DND-41 (cell line): ENCODE measurements around the gene CYP1A1.

Source experiments
- ATAC-seq: fragments of 200-7000 bp; cut with Tn5 transposase; 3 replicates; pipeline ENCODE4 v1.9.1; 2021; ENCODE audit warnings: low read depth; ENCODE audit not compliant: insufficient read depth
- DNase-seq: peaks from one replicate; pipeline ENCODE4 v3.0.0-alpha.2; 2020
- H2AFZ ChIP-seq: 2 replicates; pipeline ENCODE4 v1.6.0; 2012; ENCODE audit warnings: low read depth, low read length
- H3K27ac ChIP-seq: 2 replicates; pipeline ENCODE4 v1.5.1; 2012; ENCODE audit warnings: low read length, inconsistent platforms
- H3K27me3 ChIP-seq: fragments of 200-600 bp; sonication (generic); 2 replicates; pipeline ENCODE4 v1.6.0; 2012; ENCODE audit warnings: low read length, mild to moderate bottlenecking, inconsistent platforms; ENCODE audit not compliant: insufficient read depth, poor library complexity
- H3K36me3 ChIP-seq: 2 replicates; pipeline ENCODE4 v1.5.1; 2012; ENCODE audit warnings: low read length, inconsistent platforms; ENCODE audit not compliant: insufficient read depth
- H3K4me1 ChIP-seq: 2 replicates; pipeline ENCODE4 v1.5.1; 2012; ENCODE audit warnings: mild to moderate bottlenecking, low read length; ENCODE audit not compliant: insufficient read depth
- H3K4me2 ChIP-seq: 2 replicates; pipeline ENCODE4 v1.6.0; 2012; ENCODE audit warnings: mild to moderate bottlenecking, moderate library complexity, low read length, inconsistent platforms; ENCODE audit not compliant: insufficient read depth
- H3K4me3 ChIP-seq, 2 experiments: fragments of 200-600 bp in 1 of 2; shearing (Covaris generic) in 1 of 2; 2 replicates each; pipeline ENCODE4 v1.5.1; 2012 to 2016; ENCODE audit warnings: inconsistent platforms in 2 of 2, low read length in 2 of 2, mild to moderate bottlenecking in 2 of 2, low read depth in 1 of 2, moderate library complexity in 1 of 2
- H3K79me2 ChIP-seq: 2 replicates; pipeline ENCODE4 v1.6.0; 2012; ENCODE audit warnings: low read length, inconsistent platforms; ENCODE audit not compliant: insufficient read depth
- H3K9ac ChIP-seq: 2 replicates; pipeline ENCODE4 v1.6.0; 2012; ENCODE audit warnings: low read depth, mild to moderate bottlenecking, inconsistent platforms, low read length, moderate library complexity
- H3K9me3 ChIP-seq: 2 replicates; pipeline ENCODE4 v1.5.1; 2012; ENCODE audit warnings: low read length, moderate library complexity, mild to moderate bottlenecking, inconsistent platforms; ENCODE audit not compliant: insufficient read depth, severe bottlenecking
- H4K20me1 ChIP-seq: 2 replicates; pipeline ENCODE4 v1.6.0; 2012; ENCODE audit warnings: low read length; ENCODE audit not compliant: insufficient read depth
- EZH2 ChIP-seq: IDR thresholded peaks from 3 replicates; pipeline ENCODE4 v1.6.1; 2012; ENCODE audit warnings: borderline replicate concordance, low read depth, mild to moderate bottlenecking, moderate library complexity, low read length, inconsistent platforms; ENCODE audit not compliant: severe bottlenecking
- TF ChIP-seq, protein P1 (sequence below): IDR thresholded peaks from 2 replicates; pipeline ENCODE4 v1.5.1; 2012; ENCODE audit warnings: borderline replicate concordance, low read length, moderate library complexity, mild to moderate bottlenecking; ENCODE audit not compliant: poor library complexity, severe bottlenecking; ENCODE audit errors: extremely low read depth

Gene CYP1A1

GRCh38 chr15:74695597-74696397 is 29.5 kb downstream of the CYP1A1 start, which contains the start of gene EDC3:
TSS of gene EDC3 (minus strand) at chr15:74696024. CDS start at chr15:74675124, 20,900 bp downstream.
- H3K4me2 ChIP-seq = peak within 1 kb of the TSS; percentile 93
- H3K27me3 ChIP-seq = no peaks in the 10 kb centered on the region
- H3K79me2 ChIP-seq = peaks cover 52% of the 10 kb centered on the region
- peak within 1 kb of the TSS; percentile 67 to 81 for H3K4me3 ChIP-seq
- H2AFZ ChIP-seq = peak within 1 kb of the TSS; percentile 92
- no peaks in the 10 kb centered on the region for H3K9me3 ChIP-seq
- no peak for TF ChIP-seq EZH2
- TF ChIP-seq, protein P1, sequence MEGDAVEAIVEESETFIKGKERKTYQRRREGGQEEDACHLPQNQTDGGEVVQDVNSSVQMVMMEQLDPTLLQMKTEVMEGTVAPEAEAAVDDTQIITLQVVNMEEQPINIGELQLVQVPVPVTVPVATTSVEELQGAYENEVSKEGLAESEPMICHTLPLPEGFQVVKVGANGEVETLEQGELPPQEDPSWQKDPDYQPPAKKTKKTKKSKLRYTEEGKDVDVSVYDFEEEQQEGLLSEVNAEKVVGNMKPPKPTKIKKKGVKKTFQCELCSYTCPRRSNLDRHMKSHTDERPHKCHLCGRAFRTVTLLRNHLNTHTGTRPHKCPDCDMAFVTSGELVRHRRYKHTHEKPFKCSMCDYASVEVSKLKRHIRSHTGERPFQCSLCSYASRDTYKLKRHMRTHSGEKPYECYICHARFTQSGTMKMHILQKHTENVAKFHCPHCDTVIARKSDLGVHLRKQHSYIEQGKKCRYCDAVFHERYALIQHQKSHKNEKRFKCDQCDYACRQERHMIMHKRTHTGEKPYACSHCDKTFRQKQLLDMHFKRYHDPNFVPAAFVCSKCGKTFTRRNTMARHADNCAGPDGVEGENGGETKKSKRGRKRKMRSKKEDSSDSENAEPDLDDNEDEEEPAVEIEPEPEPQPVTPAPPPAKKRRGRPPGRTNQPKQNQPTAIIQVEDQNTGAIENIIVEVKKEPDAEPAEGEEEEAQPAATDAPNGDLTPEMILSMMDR = no peak
- ATAC-seq (peak; percentile 91), DNase-seq (peak; percentile 84)
- H3K9ac ChIP-seq = peak within 1 kb of the TSS; percentile 82
- peaks cover under 1% of the 10 kb centered on the region; the same call in 1 of the 2 replicates for H3K36me3 ChIP-seq
- H3K4me1 ChIP-seq = peaks cover 36% of the 10 kb centered on the region
- H4K20me1 ChIP-seq = no peaks in the 10 kb centered on the region
- H3K27ac ChIP-seq = peak within 1 kb of the TSS; percentile 82

DNA sequence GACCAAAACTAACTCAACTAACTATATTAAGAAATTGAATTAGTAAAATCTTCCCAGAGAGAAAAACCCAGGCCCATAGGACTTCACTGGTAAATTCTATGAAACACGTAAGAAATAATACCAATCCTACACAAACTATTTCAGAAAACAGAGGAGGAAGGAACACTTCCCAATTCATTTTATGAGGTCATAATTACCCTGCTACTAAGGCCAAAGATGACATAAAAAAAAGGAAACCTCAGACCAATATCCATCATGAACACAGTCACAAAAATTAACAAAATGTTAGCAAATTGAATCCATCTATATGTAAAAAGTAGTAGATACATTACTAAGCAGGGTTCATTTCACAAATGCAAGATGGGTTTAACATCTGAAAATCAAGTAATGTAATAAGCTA is 33.0 kb downstream of the CYP1A1 start:
- Histone ChIP-seq H3K4me2 (no peak overlapping the region), H3K27me3 (no peaks in the 10 kb centered on the region), H3K36me3 (peaks cover 3% of the 10 kb centered on the region; the same call in 1 of the 2 replicates), H3K9me3 (no peaks in the 10 kb centered on the region), H3K79me2 (peaks cover 81% of the 10 kb centered on the region), H3K4me3 (no peak overlapping the region), H2AFZ (no peak overlapping the region), H3K4me1 (peaks cover 36% of the 10 kb centered on the region), H4K20me1 (no peaks in the 10 kb centered on the region; the same call in 1 of the 2 replicates), H3K27ac (no peak overlapping the region), H3K9ac (no peak overlapping the region)
- no peak for DNase-seq
- no peak for ATAC-seq
- no peak for TF ChIP-seq EZH2
- TF ChIP-seq, protein P1 = no peak

DNA sequence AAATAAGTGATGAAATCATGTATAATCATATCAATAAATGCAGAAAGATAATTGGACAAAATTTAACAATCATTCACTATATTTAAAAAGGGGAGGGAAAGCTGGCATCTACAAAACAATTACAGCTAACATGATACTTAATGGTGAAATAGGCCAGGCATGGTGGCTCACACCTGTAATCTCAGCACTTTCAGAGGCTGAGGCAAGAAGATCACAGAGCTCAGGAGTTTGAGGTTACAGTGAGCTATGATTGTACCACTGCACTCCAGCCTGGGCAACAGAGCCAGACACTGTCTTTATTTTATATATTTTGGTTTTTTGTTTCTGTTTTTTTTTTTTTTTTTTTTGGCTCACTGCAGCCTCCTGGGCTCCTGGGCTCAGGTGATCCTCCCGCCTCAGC is 41.6 kb downstream of the CYP1A1 start:
- Histone ChIP-seq H3K27me3 (no peaks in the 10 kb centered on the region), H3K79me2 (peaks cover 54% of the 10 kb centered on the region), H3K9ac (no peak overlapping the region), H3K4me3 (no peak overlapping the region), H2AFZ (no peak overlapping the region), H4K20me1 (no peaks in the 10 kb centered on the region), H3K4me2 (no peak overlapping the region), H3K27ac (no peak overlapping the region), H3K36me3 (peaks cover 11% of the 10 kb centered on the region), H3K4me1 (no peaks in the 10 kb centered on the region), H3K9me3 (no peaks in the 10 kb centered on the region)
- DNase-seq (no peak), ATAC-seq (no peak)
- TF ChIP-seq, protein P1 = no peak
- no peak for TF ChIP-seq EZH2
